HG03097 (cell line): ENCODE data around the gene KLK7.
"Not testable (repeated sequence)": the region's sequence is repeated elsewhere in the genome, so short reads cannot be mapped to it uniquely, and the experiment has no call there.

ENCODE experiments used
- ATAC-seq: cut with Tn5 transposase; IDR thresholded peaks from one replicate; pipeline ENCODE4 v1.9.1; 2021; ENCODE audit not compliant: unreplicated experiment, low FRiP score

Gene KLK7

DNA sequence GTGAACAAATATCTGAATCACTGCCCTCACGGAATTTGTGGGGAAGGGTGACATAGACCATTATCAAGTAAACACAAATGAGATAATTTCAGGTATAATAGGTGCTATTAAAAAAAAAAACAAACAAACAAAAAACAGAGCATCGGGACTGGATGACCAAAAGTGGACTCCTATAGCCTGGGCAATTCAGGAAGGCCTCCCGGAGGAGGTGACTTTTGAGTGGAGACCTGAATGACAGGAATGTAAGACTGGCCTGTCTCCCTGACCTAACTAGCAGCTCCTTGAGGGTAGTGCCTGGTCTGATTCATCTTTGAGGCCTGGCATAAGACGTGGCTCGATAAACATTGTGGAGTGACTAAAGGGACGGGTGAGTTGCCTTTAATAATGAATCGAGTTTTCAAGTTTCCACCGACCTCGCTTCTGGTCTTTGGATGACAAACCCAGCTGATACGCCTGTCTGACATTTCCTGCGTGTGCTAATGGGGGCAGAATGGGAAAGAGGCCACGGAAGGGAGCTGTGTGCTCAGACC, 29.0 kb upstream of the KLK7 start:
- no peak for ATAC-seq

DNA sequence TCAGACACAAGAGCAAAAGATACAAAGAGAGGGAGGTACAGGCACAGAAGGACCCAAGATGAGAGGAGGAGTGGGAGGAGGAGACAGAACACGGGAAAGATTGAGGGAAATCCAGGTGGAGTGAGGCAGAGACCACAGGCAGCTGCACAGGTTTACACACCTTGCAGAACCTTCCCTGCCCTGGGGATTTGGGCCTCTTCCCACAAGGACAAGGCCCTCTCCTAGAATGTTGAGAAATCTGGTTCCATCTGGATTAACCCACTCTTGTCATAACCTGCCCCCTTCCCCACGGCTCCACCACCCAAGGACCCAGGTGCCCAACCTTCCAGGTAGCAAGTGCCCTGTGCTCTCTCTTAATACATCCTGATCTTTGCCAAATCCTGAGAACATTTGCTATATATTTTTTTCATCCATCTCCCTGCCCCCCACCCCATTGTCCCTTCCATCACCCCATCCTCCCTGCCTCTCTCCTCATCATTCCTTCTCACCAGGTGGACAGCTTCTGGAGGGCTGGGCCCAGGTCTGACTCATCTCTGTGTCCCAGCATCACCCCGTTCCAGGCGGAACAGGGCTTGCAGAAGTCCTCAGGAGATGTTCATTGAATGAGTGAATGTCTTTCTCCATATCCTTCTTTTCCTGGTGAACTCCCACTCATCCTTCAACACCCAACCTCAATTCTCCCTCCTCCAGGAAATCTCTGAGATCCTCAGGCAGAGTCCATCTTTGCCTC, 26.5 kb upstream of the KLK7 start:
- ATAC-seq, result no peak

- no peak for ATAC-seq
Observed at GRCh38 chr19:51009061-51009891, 25.6 kb upstream of the KLK7 start.

GRCh38 chr19:51007488-51007887, 23.8 kb upstream of the KLK7 start:
- ATAC-seq, result no peak

GRCh38 chr19:51006406-51006805, 22.7 kb upstream of the KLK7 start:
- no peak for ATAC-seq

GRCh38 chr19:51005248-51005647, 21.5 kb upstream of the KLK7 start:
- no peak for ATAC-seq

GRCh38 chr19:51003316-51003715, 19.6 kb upstream of the KLK7 start:
- ATAC-seq, result no peak

GRCh38 chr19:51002542-51003311, 19.0 kb upstream of the KLK7 start:
- ATAC-seq, result no peak

GRCh38 chr19:51002089-51002532, 18.4 kb upstream of the KLK7 start:
- ATAC-seq, result no peak

DNA sequence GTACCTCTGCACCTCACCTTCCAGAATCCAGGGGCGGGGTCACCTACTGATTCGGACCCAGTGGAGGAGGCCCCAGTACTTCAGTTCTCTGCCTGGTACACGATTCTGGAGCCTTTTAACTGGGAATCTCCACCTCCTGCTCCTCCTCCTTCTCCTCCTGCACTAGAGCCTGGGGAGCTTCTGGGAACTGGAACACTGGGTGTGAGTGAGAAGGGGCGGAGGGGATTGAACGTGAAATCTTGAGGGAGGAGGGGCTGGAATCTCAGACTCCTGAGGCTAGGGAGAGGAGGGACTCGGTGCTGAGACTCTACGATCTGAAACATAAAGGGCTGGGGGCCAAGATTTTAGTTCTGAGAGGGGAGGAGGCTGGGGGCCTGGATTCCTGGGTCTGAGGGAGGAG, 17.8 kb upstream of the KLK7 start, which contains the start of gene KLK8:
Gene KLK8 (minus strand): TSS at position 90 of the 400 bp plus-strand sequence. CDS start 437 bp downstream, outside the sequence.
- no peak for ATAC-seq

- no peak for ATAC-seq
Observed at GRCh38 chr19:51000981-51001380, 17.3 kb upstream of the KLK7 start.

- no peak for ATAC-seq
Observed at GRCh38 chr19:51000426-51000825, 16.7 kb upstream of the KLK7 start.

DNA sequence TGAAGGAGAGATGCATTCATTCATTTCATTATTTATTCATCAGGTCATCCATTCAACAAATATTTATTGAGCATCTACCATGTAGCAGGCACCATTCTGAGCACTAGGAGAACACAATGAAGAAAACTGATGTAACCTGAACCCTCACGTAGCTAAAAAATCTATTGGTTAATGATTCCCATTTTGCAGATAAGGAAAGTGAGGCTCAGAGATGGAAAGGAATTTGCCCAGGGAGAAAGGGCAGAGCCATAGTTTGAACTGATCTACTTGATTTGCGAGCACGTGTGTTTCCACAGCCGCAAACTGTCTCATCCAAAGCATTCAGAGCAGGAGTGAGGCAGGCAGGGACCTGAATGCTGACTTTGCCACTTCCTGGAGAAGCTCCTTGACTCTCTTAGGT, 15.0 kb upstream of the KLK7 start:
- ATAC-seq, result no peak

DNA sequence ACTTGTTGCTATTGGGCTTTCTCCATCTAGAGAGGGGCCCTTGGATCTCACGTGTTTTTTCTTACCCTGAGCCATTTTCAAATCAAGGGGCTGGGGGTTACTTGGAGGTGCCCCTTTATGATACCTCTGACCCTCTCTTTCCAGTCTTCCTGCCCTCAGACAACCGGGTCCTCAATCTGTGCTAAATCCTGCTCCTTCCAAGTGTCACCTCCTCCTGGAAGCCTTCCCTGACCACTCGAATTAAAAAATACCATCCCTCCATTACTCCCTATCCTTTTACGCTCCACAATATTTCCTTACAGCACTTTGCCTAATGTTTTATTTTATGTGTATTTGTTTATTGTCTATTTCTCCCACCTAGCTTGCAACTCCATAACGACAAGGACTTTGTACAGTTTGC, 14.3 kb upstream of the KLK7 start:
- no peak for ATAC-seq

DNA sequence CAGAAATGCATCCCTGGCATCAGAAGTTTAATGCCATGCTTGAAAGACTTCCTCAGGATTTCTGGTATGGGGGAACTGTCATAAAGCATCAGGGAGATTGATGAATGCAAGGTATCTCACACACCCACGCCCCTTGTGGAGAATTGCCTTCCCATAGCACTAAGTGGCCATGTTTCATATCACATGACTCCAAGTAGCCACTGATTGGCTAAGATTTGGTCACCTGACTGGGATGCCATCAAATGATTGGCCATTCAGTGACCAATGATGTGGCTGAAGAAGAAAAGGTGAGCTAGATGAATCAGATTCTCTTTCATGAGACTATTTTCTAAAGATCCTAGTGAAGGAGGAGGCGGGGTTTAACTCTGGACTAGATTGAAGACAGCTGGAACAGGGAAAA, 10.4 kb upstream of the KLK7 start:
- no peak for ATAC-seq

DNA sequence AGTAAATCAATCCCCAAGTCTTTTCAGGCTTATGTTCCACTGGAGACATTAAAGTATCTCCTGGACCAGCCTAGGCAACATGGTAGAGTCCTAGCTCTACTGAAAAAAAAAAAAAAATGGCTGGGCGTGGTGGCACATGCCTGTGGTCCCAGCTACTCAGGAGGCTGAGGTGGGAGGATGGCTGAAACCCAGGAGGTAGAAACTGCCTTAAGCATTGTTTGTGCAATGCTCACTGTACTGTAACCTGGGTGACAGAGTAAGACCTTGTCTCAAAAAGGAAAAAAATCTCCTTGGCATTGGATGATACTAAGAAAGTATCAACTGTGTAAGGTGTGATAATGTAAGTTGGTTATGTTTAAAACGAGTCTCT, 8.9 kb upstream of the KLK7 start:
- no peak for ATAC-seq

DNA sequence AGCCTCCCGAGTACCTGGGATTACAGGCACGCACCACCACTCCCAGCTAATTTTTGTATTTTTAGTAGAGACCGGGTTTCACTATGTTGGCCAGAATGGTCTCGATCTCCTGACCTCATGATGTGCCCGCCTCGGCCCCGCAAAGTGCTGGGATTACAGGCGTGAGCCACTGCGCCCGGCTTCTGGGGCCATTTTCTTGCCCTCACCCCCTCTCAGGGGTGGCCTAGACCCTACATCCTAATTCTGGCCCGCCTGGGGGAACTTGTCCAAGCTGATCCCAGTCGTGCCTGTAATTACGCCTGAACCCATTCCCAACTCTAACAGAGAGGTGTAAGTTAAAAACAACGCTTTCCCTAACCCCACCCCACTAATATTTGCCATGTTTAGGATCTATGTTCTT, 699 bp upstream of the KLK7 start:
- ATAC-seq, result not testable (repeated sequence)

DNA sequence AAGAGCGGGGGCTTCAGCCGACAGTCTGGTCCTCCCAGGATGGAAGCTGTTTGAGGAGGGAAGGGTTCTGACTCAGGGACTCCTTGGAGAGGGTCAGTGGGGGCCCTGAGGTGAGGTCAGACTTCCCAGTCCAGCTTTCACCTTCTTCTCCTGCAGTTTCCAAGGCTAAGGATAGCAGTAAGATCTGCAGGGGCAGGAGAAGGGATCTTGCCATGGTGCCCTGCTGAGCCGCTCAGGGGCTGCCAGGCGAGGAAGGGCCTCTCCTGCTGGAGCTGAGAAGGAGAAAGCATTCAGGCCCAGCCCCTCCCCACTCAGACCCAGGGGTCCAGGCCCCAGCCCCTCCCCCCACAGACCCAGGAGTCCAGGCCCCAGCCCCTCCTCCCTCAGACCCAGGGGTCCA, 1.5 kb downstream of the KLK7 start:
- ATAC-seq, result no peak

- no peak for ATAC-seq
Observed at GRCh38 chr19:50981587-50982146, 2.0 kb downstream of the KLK7 start.

- no peak for ATAC-seq
Observed at GRCh38 chr19:50980208-50980607, 3.5 kb downstream of the KLK7 start.

DNA sequence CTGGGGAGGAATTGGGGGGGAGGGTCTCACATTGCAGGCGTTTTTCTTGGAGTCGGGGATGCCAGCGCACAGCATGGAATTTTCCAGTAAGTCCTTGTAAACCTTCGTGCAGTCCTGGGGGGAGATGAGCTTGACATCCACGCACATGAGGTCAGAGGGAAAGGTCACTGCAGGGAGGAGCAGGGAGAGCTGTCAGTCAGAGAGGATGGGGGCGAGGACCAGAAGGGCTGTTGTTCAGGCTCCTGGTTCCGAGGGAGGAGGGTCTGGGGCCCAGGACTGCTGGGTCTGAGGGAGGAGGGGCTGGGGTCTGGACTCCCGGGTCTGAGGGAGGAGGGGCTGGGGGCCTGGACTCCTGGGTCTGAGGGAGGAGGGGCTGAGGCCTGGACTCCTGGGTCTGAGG, 4.0 kb downstream of the KLK7 start:
- ATAC-seq, result no peak
